ENCODE data around the gene NR5A1. TPM values are rescaled to one million over a fixed set of nuclear protein-coding genes. Genes with fewer than 3 reads are reported as not detected.

The NR5A1 gene
- polyA plus RNA-seq, 1 experiment = not detected

DNA sequence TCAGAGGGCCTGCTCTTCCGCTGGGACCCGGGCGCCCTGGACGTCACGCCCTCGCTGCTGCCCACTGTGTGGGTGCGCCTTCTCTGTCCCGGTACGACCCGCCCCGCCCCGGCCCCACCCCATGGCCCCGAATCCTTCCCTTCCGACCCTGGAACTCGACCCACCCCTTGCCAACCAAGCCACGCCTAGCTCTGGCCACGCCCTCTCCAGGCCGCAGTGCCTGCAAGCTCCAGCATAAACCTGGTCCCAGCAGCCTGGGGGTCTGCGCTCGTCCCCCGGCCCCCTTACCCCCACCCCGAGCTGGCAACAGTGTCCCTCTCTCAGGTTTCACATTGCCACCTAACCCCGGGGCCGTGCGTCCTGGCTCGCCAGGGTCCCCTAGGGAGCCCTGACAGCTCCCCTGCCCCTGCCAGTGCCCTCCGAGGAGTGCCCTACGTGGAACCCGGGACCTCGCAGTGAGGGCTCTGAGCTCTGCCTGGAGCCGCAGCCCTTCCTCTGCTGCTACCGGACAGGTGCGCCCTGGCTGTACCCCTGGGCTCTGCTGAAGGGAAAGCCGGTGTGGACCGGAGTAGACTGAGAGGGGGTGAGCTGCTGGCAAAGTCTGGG, 53.5 kb downstream of the NR5A1 start:
- no peak for DNase-seq (ENCODE audit: low read depth, low spot score)
- Histone ChIP-seq H3K9me3 (ENCODE audit: control insufficient read depth, insufficient read depth, low read length) (peaks cover 8% of the 10 kb centered on the region; the same call in 1 of the 2 replicates), H3K4me3 (ENCODE audit: low read depth, low read length) (no peak overlapping the region), H3K27ac (ENCODE audit: low read depth, low read length) (no peak overlapping the region), H3K27me3 (ENCODE audit: control insufficient read depth, insufficient read depth, low read length) (peaks cover 48% of the 10 kb centered on the region)
- no peak for TF ChIP-seq CTCF (IDR thresholded peaks at IDR 0.05; ENCODE audit: low read depth, low read length)
- POLR2A ChIA-PET = no interaction called here
- CTCF ChIA-PET = interaction anchor here (0.7 to 0.8 kb wide), 2 partner anchors 14 to 83 kb away, joined by 3 read pairs; no protein-coding TSS in a partner anchor

DNA sequence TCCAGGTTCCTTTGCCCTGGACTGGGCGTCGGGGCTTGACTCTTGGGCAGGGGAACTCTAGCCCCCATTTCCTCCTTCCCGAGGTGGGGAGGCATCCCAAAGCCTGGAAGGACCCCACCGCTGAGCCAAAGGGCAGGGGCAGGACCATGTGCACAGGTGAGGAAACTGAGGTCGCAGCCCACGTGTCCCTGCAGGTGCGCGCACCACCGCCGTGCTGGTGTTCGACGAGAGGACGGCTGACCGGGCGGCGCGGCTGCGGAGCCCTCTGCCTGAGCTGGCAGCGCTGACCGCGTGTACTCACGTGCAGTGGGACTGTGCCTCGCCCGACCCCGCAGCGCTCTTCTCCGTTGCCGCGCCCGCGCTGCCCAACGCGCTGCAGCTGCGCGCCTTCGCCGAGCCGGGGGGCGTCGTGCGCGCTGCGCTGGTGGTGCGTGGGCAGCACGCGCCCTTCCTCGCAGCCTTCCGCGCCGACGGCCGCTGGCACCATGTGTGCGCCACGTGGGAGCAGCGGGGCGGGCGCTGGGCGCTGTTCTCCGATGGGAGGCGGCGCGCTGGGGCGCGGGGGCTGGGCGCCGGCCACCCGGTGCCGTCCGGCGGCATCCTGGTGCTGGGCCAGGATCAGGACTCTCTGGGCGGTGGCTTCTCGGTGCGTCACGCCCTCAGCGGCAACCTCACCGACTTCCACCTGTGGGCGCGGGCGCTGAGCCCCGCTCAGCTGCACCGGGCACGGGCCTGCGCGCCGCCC, 54.2 kb downstream of the NR5A1 start:
- Histone ChIP-seq H3K4me3 (ENCODE audit: low read depth, low read length) (no peak overlapping the region), H3K9me3 (ENCODE audit: control insufficient read depth, insufficient read depth, low read length) (peaks cover 8% of the 10 kb centered on the region; the same call in 1 of the 2 replicates), H3K27me3 (ENCODE audit: control insufficient read depth, insufficient read depth, low read length) (peaks cover 48% of the 10 kb centered on the region), H3K27ac (ENCODE audit: low read depth, low read length) (no peak overlapping the region)
- ChIA-PET CTCF (interaction anchor here (0.7 kb wide), 1 partner anchor 84 kb away, joined by 3 read pairs; no protein-coding TSS in a partner anchor), POLR2A (no interaction called here)
- TF ChIP-seq CTCF (IDR thresholded peaks at IDR 0.05; ENCODE audit: low read depth, low read length) = no peak
- DNase-seq (ENCODE audit: low read depth, low spot score) = no peak

GRCh38 chr9:124452326-124452725, 54.9 kb downstream of the NR5A1 start:
- POLR2A ChIA-PET = no interaction called here
- CTCF ChIA-PET = no interaction called here
- peaks cover 46% of the 10 kb centered on the region for H3K27me3 ChIP-seq (ENCODE audit: control insufficient read depth, insufficient read depth, low read length)

DNA sequence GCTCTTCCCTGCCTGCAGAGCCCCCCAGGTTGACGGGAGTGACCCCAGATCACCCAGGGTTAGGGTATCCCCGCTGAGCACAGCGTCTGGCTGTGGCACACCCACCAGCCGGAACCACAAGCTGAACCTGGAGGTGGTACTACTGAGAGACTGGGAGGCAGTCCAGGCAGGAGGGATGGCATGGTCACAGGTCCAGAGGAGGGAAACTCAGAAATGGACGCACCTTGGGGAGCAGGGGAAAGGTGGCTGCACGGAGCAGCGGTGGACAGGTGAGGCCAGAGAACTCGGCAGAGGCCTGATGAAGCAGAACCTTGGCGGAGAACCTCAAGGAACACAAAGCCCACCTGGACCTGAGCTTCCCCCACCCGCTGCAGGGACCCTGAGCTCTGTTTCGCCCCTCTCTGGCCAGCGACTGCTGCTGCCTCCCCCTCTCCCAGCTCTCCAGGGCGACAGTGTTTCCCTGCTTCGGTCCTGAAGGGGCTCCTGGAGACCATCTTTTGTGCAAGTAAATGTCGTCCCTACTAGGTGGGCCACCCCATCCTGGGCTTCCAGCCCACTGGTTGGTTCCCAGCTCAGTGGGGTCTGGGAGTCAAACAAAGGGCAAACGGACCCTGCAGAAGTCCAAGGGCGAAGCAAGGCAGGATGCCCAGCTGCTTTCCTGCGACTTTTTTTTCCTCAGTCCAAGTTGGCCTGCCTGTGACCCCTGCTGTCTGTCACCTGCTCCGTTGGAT, 56.1 kb downstream of the NR5A1 start:
- H3K9me3 ChIP-seq (ENCODE audit: control insufficient read depth, insufficient read depth, low read length) = peaks cover 8% of the 10 kb centered on the region; the same call in 1 of the 2 replicates
- no peak for TF ChIP-seq CTCF (IDR thresholded peaks at IDR 0.05; ENCODE audit: low read depth, low read length)
- CTCF ChIA-PET = no interaction called here
- no peak overlapping the region; the same call in 1 of the 2 replicates for H3K4me3 ChIP-seq (ENCODE audit: low read depth, low read length)
- H3K27ac ChIP-seq (ENCODE audit: low read depth, low read length) = no peak overlapping the region
- POLR2A ChIA-PET = no interaction called here
- no peak for DNase-seq (ENCODE audit: low read depth, low spot score)
- peaks cover 46% of the 10 kb centered on the region for H3K27me3 ChIP-seq (ENCODE audit: control insufficient read depth, insufficient read depth, low read length)

More at GRCh38 chr9:124452326-124452725, 54.9 kb downstream of the NR5A1 start:
- Histone ChIP-seq H3K4me3 (ENCODE audit: low read depth, low read length) (no peak overlapping the region), H3K27ac (ENCODE audit: low read depth, low read length) (no peak overlapping the region), H3K9me3 (ENCODE audit: control insufficient read depth, insufficient read depth, low read length) (peaks cover 8% of the 10 kb centered on the region; the same call in 1 of the 2 replicates)
- DNase-seq (ENCODE audit: low read depth, low spot score) = no peak
- TF ChIP-seq CTCF (IDR thresholded peaks at IDR 0.05; ENCODE audit: low read depth, low read length) = no peak

Measured in AG04450 (cell line).